NCI-H2029 (cell line): ENCODE data around the gene SLC12A9.

Source experiments
- DNase-seq: peaks from one replicate; lab custom pipeline; 2025; lab: John Stamatoyannopoulos, UW

The SLC12A9 gene

DNA sequence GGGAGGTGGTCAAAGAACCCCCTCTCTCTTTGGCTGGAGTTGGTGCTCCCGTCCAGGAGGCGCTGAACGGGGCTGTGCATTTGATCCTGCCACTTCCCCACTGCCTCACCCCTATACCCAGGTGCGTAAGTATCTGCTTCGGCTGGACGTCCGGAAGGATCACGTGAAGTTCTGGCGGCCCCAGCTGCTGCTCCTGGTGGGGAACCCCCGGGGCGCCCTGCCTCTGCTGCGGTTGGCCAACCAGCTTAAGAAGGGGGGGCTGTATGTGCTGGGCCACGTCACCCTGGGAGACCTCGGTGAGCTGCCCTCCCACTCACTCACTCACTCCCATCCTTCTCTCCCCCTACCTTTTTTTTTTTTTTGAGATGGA, 9.1 kb downstream of the SLC12A9 start:
- DNase-seq = no peak

DNA sequence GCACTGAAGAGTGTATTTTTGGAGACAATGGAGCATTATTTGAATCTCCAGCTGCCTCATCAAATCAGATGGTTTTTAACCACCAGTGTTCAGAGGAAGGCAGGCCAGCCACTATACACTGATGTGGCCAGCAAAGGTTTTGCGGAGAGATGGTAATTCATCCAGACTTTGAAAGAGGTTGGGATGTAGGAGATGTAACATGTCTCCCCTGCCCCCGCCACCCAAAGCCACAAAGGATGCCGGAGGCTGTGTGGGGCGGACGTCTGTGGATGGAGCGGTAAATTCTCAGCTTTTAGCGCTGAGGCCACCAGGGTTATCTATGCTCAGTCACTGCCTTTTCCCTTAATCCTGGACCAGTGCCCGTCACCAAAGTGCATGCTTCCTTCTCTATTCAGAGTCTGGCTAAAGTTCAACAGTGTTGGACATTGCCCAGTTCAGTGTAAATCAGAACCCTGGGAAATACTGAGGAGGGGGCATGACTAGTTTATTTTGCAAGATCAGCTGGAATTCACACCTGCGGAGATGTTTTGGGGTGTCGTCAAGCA, 11.0 kb downstream of the SLC12A9 start:
- DNase-seq = no peak

DNA sequence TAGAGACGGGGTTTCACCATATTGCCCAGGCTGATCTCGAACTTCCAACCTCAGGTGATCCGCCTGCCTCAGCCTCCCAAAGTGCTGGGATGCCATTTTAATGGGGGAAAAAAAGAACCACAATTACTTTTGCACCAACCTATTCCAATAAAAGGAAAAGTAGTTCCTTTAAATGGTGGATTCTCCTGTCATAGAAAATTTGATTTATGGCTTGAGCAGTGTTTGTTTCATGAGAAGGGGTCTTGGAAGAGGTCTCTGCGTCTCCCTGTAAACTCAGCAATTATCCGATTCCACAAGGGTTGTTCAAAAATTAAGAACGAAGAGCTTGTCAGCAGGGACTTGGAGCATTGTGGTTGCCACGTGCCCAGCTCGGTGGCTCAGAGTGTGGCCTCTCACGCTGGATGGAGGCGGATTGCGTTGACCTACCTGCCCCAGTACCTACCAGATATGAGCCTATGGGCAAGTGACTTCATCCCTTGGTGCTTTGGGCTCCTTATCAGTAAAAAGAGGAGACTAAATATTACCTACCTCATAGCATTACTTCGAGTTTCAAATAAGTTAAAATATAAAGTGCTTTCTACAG, 11.8 kb downstream of the SLC12A9 start:
- DNase-seq = no peak

DNA sequence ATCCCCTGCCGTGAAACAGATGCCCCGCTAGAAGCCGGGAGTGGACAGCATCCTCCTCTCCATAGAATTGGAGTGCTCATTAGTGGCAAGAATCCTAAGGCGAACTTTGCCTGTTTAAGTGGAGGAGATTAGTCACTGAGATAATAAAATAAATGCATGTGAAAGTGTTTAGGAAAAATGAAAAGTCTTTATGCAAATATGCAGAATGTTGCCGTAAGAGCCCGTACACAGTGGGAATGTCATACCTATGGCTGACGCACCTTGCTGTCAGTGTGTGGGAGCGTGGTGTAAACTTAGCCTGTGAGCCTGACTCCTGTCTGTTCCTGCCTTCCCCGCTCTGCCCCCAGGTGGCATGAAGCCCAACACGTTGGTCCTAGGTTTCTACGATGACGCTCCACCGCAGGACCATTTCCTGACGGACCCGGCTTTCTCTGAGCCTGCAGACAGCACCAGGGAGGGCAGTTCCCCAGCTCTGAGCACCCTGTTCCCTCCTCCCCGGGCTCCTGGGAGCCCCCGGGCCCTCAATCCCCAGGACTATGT, 12.9 kb downstream of the SLC12A9 start:
- no peak for DNase-seq

DNA sequence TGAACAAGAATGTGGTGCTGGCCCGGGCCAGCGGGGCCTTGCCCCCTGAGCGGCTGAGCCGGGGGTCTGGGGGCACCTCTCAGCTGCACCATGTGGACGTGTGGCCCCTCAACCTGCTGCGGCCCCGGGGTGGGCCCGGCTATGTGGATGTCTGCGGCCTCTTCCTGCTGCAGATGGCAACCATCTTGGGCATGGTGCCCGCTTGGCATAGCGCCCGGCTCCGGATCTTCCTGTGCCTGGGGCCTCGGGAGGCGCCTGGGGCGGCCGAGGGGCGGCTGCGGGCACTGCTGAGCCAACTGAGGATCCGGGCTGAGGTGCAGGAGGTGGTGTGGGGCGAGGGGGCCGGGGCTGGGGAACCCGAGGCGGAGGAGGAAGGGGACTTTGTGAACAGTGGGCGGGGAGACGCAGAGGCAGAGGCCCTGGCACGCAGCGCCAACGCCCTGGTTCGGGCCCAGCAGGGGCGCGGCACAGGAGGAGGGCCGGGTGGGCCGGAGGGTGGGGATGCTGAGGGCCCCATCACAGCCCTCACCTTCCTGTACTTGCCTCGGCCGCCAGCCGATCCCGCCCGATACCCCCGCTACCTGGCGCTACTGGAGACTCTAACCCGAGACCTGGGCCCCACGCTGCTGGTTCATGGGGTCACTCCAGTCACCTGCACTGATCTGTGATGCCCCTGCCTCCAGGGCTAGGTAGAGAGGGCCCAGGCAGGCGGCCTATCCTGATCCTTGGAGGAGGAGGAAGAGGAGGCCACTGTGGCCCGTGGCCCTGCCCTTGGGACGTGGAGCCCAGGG, 13.6 kb downstream of the SLC12A9 start:
- peak; percentile 69 for DNase-seq

DNA sequence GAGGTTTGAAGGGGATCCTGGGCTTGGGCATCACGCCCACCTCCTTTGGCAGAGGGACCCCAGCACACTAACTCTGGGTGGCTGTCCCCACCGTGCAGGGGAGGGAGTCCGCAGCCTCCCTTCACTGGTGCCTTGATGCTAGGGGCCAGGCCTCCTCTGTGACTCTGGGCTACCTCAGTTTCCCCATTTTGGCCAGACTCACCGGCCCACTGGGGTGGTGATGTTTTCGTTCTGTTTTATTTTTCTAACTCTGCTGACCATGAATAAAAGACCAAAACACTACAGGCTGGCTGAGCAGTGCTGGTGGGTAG, 14.2 kb downstream of the SLC12A9 start:
- no peak for DNase-seq

DNA sequence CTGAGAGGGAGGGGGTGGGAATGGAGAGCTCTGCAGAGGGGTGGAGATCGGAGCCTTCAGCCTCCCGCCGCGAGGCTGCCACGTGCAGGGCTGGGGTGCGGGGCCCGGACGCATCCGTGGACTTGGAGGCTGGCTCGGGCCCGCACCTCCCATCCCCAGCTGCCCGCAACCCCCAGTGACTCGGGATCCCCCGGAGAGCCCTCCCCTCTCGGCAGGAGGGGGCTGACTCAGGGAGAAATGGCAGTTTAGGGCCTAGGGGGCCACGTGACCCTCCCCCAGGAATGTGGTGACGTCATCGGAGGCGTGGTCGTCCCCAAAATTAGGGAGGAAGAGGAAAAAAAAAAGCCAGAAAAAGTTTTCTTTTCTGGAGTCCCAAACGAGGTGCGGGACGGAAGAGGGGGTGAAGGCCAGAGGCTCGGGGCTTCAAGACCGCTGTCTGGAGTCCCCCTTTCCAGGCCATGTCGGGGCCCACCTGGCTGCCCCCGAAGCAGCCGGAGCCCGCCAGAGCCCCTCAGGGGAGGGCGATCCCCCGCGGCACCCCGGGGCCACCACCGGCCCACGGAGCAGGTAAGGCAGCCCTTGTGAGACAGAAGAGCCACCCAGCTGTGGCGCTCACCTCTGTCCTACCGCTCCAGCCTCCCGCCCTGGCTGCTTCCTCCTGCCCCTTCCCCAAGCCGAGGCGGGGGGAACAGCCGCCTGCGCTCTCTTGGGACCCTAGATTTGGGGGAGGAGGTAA, 14.7 kb downstream of the SLC12A9 start, which contains the start of gene TRIP6:
TSS of gene TRIP6 (plus strand) at position 348 of the 736 bp plus-strand sequence. CDS start at position 459, 111 bp downstream.
- no peak for DNase-seq

DNA sequence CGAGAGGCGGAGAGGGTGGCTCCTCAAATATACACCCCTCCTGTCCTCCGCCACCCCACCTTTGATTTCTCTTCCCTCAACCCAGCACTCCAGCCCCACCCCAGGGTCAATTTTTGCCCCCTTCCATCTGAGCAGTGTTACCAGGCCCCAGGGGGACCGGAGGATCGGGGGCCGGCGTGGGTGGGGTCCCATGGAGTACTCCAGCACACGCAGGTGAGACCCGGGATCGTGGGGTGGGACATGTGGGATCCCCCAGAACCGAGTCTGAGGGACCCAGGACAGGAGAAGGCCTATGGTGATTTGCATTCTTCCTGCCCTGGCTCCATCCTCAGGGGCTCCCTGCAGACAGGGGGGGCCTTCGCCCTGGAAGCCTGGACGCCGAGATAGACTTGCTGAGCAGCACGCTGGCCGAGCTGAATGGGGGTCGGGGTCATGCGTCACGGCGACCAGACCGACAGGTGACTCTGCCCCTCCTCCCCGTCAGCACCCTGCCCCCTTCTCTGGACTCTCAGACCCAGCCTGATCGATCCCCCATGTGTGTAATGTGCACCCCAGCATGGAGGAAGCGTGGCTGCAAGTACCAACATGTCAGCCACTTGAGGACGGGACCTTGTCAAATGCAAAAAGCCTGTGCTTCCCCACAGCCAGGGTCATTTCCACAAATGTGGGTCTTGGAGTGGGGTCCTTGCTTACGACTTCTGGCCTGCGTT, 15.4 kb downstream of the SLC12A9 start:
- DNase-seq = no peak

DNA sequence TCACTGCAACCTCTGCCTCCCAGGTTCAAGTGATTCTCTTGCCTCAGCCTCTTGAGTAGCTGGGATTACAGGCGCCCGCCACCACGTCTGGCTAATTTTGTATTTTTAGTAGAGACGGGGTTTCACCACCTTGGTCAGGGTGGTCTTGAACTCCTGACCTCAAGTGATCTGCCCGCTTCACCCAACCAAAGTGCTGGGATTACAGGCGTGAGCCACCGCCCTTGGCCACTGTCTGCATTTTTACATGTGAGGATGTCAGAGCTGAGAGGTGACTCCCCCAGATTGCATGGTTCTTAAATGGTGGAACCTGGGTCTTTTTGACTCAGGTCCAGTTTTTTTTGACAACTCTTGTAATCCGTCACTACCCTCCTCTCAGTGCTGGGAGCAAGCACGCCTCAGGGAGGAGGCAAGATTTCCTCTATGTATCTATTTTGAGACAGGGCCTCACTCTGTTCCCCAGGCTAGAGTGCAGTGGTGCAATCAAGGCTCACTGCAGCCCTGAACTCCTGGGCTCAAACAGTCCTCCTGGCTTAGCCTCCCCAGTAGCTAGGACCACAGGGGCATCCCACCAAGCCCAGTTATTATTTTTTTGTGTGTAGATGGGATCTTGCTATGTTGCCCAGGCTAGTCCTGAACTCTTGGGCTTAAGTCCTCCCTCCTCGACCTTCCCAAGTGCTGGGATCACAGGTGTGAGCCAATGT, 21.2 kb downstream of the SLC12A9 start:
- no peak for DNase-seq

DNA sequence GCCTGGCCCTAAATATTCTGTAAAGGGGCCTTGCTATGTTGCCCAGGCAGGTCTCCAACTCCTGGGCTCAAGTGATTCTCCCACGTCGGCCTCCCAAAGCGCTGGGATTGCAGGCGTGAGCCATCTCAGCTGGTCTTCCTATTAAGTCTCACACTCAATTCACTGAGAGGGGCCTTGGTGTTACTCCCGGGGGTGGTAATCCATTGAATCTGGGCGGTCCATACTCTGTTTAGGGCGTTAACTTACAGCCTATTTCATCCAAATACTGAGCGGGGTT, 21.7 kb downstream of the SLC12A9 start:
- no peak for DNase-seq

DNA sequence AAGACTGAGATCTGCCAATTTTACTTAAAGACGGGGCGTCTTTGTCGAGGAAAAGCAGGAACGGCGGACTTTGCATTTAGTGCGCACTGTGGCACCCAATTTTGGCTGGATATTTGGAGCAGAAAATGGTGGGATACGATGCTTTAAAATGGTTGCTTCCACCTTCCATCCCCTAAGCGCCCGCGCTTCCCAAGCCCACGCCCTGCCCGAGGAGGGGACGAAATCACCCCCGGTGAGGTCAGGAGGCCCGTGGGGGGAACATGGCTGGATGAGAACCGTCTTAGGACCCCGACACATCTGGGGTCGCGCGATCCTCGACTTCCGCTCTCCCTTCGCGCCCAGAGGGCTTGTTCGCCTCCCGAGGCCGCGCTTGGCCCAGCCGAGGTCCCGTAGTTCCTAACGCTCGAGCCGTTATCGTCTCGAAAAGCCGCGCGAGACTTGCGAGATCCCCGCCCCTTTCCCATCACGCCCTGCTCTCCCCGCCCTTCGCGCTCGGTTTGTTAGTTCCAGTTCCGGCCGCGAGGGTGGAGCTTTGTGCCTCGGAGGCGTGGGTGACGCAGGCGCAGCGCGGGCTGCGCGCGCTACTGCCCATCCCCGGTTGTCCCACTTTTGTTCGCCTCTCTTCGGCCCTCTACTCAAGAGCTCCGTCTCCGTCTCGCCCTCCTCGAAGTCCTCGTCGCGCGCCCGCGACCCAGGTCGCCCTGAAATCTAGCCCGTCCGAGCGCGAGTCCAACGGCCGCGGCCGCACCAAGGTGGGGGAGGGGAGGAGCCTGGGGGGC, 22.3 kb downstream of the SLC12A9 start, which contains the start of gene SRRT:
TSS of gene SRRT (plus strand) at position 527 of the 779 bp plus-strand sequence. CDS start 488 bp downstream, outside the sequence.
- peak; percentile 99 for DNase-seq

DNA sequence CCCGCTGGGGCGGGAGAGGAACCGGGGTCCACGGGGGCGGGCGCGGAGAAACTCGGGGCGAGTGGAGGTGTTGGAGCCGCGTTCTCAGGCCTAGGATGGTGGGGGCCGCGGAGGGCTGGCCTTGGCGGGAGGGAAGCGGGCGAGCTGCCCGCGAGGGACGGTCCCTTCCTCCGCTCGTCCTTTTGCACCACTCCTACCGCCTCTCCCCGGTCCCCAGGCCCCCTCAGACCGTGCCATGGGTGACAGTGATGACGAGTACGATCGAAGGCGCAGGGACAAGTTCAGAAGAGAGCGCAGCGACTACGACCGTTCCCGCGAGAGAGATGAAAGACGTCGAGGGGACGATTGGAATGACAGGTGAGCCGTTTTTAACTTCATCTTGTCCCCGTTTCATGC, 22.8 kb downstream of the SLC12A9 start:
- peak; percentile 18 for DNase-seq

DNA sequence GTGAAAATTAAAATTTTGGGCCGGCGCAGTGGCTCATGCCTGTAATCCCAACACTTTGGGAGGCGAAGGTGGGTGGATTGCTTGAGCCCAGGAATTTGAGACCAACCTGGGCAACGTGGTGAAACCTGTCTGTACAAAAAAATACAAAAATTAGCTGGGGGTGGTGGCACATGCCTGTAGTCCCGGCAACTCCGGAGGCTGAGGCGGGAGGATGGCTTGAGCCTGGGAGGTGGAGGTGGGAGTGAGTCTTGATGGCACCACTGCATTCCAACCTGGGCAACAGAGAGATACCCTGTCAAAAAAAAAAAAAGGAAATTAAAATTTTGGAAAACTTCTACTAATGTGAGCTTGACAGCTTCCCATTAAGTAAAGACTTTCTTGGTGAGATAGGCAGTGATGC, 25.5 kb downstream of the SLC12A9 start:
- DNase-seq = no peak

DNA sequence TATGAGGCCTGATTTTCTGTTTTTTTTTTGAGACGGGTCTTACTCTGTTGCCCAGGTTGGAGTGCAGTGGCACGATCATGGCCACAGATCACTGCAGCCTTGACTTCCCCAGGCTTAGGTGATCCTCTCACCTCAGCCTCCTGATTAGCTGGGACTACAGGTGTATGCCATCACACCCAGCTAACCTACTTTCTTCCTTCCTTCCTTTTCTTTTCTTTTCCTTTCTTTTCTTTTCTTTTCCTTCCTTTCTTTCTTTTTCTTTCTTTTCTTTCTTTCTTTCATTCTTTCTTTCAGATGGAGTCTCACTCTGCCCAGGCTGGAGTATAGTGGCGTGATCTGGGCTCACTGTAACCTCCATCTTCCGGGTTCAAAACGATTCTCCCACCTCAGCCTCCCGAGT, 26.2 kb downstream of the SLC12A9 start:
- no peak for DNase-seq

DNA sequence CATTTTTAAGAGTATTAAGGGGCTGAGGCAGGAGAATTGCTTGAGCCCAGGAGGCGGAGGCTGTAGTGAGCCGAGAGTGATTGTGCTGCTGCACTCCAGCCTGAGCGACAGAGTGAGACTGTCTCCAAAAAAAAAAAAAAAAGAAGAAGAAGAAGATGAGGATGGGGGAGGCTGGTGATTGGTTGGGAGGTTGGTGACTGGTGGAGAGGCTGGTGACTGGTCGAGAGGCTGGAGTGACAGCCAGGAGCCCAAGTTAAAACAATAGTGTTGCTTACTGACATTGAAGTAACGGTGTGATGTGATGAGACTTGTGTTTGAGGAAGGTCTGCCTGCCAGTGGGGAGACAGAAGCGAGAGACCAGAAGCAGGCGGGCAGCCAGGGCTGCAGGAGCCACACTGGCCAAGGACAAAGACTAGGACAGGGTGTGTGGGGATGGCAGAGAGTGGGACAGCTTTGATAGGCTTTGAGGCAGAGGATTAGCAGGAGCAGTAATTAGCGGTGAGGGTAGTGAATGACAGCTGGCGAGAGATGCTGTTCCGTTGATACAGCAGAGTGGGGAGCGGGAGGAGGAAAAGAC, 27.3 kb downstream of the SLC12A9 start:
- no peak for DNase-seq

DNA sequence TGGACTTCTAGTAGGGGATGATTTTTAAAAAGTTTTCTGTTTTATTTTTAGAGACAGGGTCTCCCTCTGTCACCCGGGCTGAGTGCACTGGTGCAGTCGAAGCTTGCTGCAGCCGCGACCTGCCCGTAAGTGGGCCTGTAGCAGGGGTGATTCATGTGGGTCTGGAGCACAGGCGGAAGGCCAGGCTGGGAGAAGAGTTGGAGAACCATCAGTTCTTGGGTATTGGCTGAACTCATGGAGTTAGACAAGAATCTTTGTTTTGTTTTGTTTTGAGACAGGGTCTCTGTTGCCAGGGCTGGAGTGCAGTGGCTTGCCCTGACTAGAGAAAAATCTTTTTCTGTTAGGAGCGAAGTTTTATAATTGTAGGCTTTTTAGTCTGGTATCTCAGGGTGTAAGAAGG, 28.1 kb downstream of the SLC12A9 start:
- no peak for DNase-seq

DNA sequence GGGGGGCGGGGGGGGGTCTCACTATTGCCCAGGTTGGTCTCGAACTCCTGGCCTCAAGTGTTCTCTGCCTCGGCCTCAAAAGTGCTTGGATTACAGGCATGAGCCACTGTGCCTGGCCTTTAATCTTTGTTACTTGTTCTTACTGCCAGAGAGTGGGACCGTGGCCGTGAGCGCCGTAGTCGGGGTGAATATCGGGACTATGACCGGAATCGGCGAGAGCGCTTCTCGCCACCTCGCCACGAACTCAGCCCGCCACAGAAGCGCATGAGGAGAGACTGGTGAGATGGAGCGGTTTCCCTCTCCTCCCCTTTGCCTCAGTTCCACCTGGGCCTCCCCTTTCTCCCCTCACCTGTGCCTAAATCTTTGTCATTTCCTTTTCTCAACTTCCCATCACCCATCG, 28.6 kb downstream of the SLC12A9 start:
- no peak for DNase-seq

DNA sequence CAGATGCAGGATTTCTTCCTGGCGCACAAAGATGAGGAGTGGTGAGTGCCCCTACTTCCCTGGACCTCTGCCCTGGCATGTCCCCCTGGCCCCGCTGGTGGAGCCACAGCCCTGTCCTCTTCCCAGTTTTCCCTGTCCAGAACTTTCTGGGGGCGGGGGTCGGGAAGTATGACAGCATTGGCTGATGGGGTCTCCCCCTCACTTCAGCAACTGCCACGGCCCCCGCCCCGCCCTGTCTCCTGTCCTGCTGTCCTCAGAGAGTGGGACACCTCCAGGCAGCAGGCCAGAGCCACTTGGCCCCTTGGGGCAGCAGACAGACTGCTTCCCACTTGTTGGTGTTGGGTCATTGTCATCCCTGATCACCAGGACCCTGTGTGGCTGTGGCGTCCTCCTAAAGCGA, 29.7 kb downstream of the SLC12A9 start:
- DNase-seq = no peak

DNA sequence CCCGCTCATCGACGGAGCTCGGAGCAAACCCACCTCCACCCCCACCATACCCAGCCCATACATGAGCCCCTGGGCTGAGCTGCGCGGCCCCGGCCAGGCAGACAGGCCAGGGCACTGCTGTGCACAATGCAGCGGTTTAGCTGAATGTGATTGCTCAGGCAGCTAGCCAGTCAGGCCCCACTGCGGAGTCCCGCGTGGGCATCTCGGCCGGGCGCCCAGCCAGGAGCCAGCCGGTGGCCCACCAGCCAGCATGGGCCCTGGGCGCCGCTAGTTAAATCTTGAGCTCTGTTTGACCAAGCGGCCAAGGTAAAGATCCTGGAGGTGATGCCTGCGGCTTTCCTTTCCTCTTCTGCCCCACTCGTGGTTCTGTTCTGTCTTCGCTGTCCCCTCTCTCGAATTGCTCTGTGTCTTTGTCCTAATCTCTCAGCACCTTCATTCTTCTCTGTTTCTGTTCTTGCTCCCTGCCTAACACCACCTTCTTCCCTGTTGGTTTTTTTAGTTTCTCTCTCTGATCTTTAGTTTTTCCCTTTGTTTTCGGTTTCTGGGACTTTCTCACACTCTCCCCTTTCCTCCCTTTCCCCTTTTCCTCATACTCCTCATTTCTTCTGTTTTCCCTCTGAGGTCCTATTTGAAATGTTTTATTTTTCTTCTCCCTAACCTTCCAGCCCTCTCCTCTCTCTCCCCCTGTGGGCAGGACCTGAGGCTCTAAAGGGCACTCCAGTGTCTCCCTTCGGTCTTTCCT, 30.4 kb downstream of the SLC12A9 start:
- no peak for DNase-seq
